GM12865 (cell line): Measurements from ENCODE around the gene PTMA.

ENCODE experiments used
- DNase-seq: peaks from one replicate; pipeline ENCODE4 v3.0.0; 2010; ENCODE audit warnings: low read depth
- H3K4me3 ChIP-seq: 2 replicates; pipeline ENCODE4 v1.5.1; 2011; ENCODE audit warnings: mild to moderate bottlenecking, low read depth, low read length, control low read depth
- TF ChIP-seq, protein P1 (sequence below): IDR thresholded peaks from 2 replicates; pipeline ENCODE4 v1.5.1; 2011; ENCODE audit warnings: low read length, control low read depth, low read depth, inconsistent platforms; ENCODE audit not compliant: insufficient read depth; ENCODE audit errors: missing control alignments

PTMA gene

DNA sequence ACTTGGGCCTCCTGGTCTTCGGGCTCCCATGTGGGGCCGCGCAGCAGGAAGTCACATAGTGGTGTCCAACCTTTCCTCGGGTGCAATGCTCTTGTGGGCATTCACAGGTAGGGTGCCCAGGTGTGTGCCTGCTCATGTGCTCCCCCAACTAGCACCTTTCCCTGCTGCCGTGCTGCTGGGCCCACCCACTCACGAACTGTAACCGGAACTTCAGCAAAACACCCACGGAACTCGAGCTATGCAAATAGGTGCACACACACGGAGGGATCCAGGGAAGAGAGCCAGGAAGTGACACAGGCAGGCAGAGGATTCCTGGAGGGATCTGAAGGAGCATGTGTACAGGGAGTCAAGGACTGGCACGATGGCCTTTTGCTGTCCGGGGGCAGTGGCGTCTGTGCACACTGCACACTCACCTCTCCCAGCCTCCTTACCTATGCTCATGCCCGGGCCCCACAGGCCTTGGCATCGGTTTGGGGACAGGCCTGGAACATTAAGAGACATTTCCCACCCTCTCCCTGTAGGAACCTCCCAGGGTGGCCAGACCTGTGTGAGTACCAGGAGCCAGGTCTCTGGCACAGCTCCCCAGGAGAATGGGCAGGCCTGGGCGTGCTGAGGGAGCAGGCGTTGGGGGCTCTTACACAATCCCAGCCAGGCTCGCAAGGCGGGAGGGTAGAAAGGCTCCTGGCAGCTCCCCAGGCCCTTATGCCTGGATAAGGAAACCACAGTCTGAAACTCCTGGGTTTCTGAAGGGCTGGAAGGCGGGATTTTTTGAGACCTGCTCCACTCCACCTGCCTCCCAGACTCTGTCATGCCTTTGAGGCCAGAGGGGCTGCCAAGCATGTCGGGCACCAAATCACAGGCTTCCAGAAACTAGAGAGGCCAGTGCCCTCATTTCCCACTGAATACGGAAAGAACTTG is 6.6 kb upstream of the PTMA start:
- DNase-seq, result no peak

DNA sequence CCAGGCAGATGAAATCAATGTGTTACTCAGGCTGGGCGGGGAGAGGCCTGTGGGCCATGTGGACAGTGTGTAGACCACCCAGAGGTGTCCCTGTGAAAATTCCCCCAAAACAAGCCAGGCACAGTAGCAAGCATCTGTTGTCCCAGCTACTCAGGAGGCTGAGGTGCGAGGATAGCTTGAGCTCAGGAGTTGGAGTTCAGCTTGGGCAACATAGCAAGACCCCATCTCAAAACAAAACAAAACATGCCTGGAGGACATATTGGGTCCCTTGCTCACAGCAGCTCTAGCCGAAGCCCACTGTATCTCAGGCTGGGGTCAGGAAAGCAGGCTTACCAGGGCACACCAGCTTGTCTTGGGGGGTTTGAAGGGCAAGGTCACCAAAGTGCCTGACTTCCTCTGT is 4.3 kb upstream of the PTMA start:
- no peak overlapping the region for H3K4me3 ChIP-seq
- TF ChIP-seq, protein P1, sequence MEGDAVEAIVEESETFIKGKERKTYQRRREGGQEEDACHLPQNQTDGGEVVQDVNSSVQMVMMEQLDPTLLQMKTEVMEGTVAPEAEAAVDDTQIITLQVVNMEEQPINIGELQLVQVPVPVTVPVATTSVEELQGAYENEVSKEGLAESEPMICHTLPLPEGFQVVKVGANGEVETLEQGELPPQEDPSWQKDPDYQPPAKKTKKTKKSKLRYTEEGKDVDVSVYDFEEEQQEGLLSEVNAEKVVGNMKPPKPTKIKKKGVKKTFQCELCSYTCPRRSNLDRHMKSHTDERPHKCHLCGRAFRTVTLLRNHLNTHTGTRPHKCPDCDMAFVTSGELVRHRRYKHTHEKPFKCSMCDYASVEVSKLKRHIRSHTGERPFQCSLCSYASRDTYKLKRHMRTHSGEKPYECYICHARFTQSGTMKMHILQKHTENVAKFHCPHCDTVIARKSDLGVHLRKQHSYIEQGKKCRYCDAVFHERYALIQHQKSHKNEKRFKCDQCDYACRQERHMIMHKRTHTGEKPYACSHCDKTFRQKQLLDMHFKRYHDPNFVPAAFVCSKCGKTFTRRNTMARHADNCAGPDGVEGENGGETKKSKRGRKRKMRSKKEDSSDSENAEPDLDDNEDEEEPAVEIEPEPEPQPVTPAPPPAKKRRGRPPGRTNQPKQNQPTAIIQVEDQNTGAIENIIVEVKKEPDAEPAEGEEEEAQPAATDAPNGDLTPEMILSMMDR, result no peak
- no peak for DNase-seq

More for the DNA sequence above, 6.6 kb upstream of the PTMA start:
- TF ChIP-seq, protein P1, result no peak
- no peak overlapping the region for H3K4me3 ChIP-seq

DNA sequence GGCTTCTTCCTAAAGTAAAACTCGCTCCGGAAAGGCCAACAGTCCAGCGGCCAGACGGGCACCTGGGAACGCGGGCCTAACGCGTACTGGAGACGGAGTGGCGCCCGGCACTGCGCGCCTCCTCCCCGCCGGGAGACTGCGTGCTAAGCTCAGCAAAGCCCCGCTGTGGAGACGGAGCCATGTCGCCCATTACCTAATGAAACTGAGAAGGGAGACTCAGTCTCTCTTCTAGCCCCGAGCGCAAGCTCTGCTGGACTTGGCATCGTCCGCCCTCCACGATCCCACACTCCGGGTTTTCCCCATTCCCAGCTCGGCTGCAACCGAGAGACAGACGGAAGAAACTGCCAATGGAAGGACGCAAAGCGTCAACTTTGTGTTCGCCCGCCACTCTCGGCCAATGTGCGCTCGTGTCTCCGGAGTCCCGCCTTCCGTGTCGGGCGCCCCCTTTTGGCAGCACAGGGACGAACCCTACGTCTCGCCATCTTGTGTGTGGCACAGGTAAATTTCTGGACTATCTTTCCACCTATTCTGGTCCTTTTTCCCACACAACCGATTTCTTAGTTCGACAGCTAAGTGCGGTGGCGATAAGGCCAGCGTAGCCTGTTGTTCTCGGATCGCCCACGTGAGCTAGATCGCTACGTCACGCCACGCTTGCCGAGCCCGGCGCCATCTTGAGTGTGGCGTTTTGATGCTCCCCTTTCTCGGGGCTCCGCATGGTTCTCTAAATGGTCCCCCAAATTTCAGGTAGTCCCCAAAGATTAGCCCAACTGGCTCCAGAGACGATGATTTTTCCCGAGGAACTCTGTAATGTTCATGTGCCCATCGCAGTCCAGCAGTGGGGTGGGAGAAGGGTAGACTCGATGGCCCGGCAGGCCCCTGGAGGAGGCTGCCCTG is 1.3 kb upstream of the PTMA start:
- TF ChIP-seq, protein P1, result peak; percentile 98
- H3K4me3 ChIP-seq, result peak overlapping the region; percentile 89
- peak; percentile 99 for DNase-seq

DNA sequence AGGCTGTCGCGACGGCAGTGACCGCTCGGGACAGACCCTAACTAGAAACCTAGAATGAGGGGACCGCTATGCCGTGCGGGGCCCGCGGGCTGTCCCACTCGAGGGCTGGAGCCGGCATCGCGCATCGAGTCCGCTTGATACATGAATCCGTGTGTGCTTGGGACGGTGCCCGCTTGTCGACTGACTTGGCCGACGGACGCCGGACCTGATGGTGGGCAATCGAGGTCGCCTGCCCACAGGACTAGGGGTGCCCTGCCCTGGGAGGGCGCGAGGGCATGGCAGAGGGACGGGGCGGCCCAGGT is 749 bp upstream of the PTMA start:
- peak overlapping the region; percentile 89 for H3K4me3 ChIP-seq
- peak; percentile 63 for DNase-seq
- TF ChIP-seq, protein P1, result no peak

DNA sequence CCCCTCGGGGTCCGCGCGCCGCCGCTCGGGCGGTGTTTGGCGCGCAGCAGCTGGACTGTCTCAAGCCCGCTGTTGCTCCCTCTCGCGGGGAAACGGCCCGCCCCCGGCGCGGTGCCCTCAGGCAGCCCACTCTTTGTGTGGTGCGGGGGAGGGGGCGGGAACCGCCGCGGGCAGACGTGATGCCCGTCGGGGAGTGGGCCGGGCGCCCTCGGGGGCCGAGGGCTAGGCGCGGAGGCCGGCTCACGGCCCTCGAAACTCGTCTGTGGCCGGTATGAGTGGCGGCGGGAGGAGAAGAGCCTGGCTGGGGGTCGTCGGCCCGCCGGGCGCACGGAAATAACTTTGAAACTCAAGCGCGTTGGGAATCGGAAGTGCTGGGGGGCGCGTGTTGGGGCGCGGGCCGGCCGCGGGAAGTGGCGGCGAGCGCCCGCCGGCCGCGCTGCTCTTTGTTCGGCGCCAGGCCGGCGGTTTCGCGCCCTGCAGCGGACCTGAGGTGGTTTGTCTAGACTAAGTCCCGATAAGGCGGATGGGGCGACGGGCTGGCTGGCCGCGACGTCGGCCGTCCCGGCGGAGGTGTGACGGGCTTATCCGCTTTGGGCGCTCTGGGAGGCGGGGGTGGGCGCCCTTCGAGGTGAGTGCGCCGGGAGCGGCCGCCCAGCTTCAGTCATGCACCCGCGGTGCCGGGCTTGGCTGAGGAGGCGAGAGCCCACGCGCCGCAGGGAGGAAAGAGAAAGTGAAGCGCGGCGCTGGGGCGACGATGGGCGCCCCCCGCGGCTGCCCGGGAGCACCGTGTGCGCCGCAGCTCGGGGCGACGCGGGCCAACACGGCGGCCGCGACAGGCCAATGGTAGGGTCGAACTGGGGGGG is 679 bp downstream of the PTMA start:
- DNase-seq, result peak; percentile 63
- TF ChIP-seq, protein P1, result peak; percentile 22
- peak overlapping the region; percentile 82 for H3K4me3 ChIP-seq

DNA sequence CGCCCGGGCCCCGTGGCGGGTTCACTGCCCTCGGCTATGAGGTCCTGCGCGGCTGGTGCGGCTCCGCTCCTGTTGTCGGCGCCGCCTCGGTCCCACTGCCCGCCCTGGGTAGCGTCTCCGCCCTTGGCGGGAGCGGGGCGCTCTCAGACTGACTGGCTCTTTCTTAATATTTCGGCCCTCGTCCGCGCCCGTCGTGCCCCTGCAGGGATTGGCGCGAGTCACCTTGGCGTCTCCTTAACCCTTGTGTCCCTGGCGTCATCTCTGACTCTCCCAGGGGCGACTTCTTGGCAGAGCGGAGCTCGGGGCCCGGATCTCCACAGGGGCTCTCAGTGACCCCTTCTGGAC is 1.3 kb downstream of the PTMA start:
- TF ChIP-seq, protein P1, result no peak
- DNase-seq, result peak; percentile 52
- peak overlapping the region; percentile 82 for H3K4me3 ChIP-seq
